GM21576 (cell line): Measurements from ENCODE around the gene LGALS7.

ENCODE experiments used
- ATAC-seq: cut with Tn5 transposase; IDR thresholded peaks from one replicate; pipeline ENCODE4 v1.9.1; 2021; ENCODE audit warnings: mild to moderate bottlenecking, moderate library complexity; ENCODE audit not compliant: unreplicated experiment

Gene LGALS7

GRCh38 chr19:38741670-38742069 lies 31.6 kb downstream of the LGALS7 start:
- no peak for ATAC-seq

GRCh38 chr19:38740932-38741331 lies 32.4 kb downstream of the LGALS7 start:
- no peak for ATAC-seq

GRCh38 chr19:38740257-38740592 lies 33.1 kb downstream of the LGALS7 start:
- no peak for ATAC-seq

GRCh38 chr19:38739440-38740256 lies 33.7 kb downstream of the LGALS7 start:
- ATAC-seq = no peak

- ATAC-seq = no peak
These were observed 35.2 kb downstream of the LGALS7 start for GRCh38 chr19:38737921-38738737.

GRCh38 chr19:38737281-38737865 lies 35.9 kb downstream of the LGALS7 start:
- no peak for ATAC-seq

- no peak for ATAC-seq
These were observed 36.7 kb downstream of the LGALS7 start for GRCh38 chr19:38736413-38737280.

- ATAC-seq = no peak
These were observed 37.3 kb downstream of the LGALS7 start for GRCh38 chr19:38736036-38736412.

GRCh38 chr19:38735257-38735686 lies 38.0 kb downstream of the LGALS7 start:
- ATAC-seq = no peak

GRCh38 chr19:38734426-38735256 lies 38.7 kb downstream of the LGALS7 start:
- no peak for ATAC-seq

GRCh38 chr19:38734176-38734425 lies 39.2 kb downstream of the LGALS7 start:
- ATAC-seq = no peak

GRCh38 chr19:38733493-38734175 lies 39.7 kb downstream of the LGALS7 start:
- no peak for ATAC-seq

GRCh38 chr19:38733241-38733492 lies 40.1 kb downstream of the LGALS7 start:
- ATAC-seq = no peak

- ATAC-seq = no peak
These were observed 41.5 kb downstream of the LGALS7 start for GRCh38 chr19:38731654-38732301.

GRCh38 chr19:38730731-38731589 lies 42.4 kb downstream of the LGALS7 start:
- no peak for ATAC-seq

- no peak for ATAC-seq
These were observed 42.9 kb downstream of the LGALS7 start for GRCh38 chr19:38730470-38730730.

- no peak for ATAC-seq
These were observed 43.5 kb downstream of the LGALS7 start for GRCh38 chr19:38729653-38730469.
